Measurements from ENCODE around the gene HEPACAM. TPM values are rescaled to one million over a fixed set of nuclear protein-coding genes. Genes with fewer than 3 reads are reported as not detected.

The HEPACAM gene
- polyA plus RNA-seq, 2 of the 4 experiments (the other 2 are of a cell fraction) = not detected

DNA sequence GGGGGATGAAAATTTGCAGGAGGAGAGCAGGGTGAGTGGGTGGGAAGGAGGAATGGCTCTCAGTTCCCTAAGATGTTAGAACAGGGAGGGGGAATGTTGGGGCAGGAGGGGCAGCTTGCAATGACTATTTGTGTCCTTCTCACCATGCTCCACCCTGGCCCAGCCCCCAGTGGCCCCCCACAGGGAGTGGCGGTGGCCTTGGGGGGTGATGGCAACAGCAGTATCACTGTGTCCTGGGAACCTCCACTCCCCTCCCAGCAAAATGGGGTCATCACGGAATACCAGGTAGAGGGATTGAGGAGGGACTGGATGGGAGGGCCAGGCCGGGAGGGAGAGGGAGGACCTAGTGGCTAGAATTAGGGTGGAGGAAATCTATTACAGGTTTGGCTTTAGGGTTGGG, 60.4 kb downstream of the HEPACAM start:
- H3K27ac ChIP-seq = peak overlapping the region; percentile 92 to 94
- ATAC-seq (no peak; a peak in 1 of 6 replicates), DNase-seq (ENCODE audit: low read depth in 1 of 2, low spot score in 1 of 2) (no peak)

DNA sequence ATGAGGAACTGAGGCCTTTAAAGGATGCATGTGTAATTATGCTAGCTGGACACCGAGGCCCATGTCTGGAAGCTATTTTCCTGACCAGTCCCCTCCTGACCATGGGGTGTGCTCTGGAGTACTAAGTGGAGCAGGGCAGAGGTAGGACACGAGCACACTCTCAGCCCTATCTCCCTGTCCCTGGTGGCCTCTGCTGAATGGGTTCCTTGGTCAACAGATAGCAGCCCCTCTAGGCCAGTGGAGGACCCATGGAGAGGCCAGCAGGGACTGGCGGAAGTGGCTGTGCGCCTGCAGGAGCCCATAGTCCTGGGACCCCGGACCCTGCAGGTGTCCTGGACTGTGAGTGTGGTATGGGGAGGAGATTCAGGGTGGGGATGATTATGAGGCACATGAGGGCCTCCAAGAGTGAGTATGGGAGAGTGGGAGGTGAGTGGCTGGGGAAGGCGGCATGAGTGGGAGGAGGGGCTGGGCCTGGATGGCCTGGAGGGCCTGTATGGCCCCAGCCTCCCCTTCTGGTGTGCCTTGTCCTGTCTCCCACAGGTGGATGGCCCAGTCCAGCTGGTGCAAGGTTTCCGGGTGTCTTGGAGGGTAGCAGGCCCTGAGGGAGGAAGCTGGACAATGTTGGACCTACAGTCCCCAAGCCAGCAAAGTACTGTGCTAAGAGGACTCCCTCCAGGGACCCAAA, 61.1 kb downstream of the HEPACAM start:
- DNase-seq (ENCODE audit: low read depth in 1 of 2, low spot score in 1 of 2) (no peak), FAIRE-seq (no peak), ATAC-seq (no peak)
- ChIA-PET POLR2A (no interaction called here), CTCF (interaction anchor here (5.5 kb wide), 1 partner anchor 8 kb away, joined by 38 read pairs; the partner anchor contains the start of gene ROBO3)
- Histone ChIP-seq H3K4me3 (no peak overlapping the region), H3K4me1 (peaks cover 6% of the 10 kb centered on the region; the same call in 1 of the 3 replicates), H3K27ac (no peak overlapping the region), H3K4me2 (no peak overlapping the region), H3K9me3 (no peaks in the 10 kb centered on the region)
- no peak for TF ChIP-seq TFCP2L1 (CRISPR knock-in tag; IDR thresholded peaks at IDR 0.05)
- no peak for TF ChIP-seq JUNB (IDR thresholded peaks at IDR 0.05)
- TF ChIP-seq, protein P1, sequence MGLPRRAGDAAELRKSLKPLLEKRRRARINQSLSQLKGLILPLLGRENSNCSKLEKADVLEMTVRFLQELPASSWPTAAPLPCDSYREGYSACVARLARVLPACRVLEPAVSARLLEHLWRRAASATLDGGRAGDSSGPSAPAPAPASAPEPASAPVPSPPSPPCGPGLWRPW (IDR thresholded peaks at IDR 0.05) = no peak
- TF ChIP-seq, protein P2, sequence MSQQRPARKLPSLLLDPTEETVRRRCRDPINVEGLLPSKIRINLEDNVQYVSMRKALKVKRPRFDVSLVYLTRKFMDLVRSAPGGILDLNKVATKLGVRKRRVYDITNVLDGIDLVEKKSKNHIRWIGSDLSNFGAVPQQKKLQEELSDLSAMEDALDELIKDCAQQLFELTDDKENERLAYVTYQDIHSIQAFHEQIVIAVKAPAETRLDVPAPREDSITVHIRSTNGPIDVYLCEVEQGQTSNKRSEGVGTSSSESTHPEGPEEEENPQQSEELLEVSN (IDR thresholded peaks at IDR 0.05; ENCODE audit: borderline replicate concordance, low read depth) = no peak
- WGBS (ENCODE audit: missing lambda C conversion rate) = 100% methylated on average over 1 of the region's 7 CpGs

More for the DNA sequence above, 60.4 kb downstream of the HEPACAM start:
- FAIRE-seq = no peak
- 92% methylated on average over 2 of the region's 3 CpGs for WGBS (ENCODE audit: missing lambda C conversion rate)
- POLR2A ChIA-PET = interaction anchor here (1.2 to 1.8 kb wide), 7 partner anchors 12 to 249 kb away, joined by 3 to 35 read pairs (median 5); partner anchors contain the start of genes CCDC15, MSANTD2 and ROBO4
- H3K4me2 ChIP-seq = peak overlapping the region; percentile 97
- TF ChIP-seq, protein P3, sequence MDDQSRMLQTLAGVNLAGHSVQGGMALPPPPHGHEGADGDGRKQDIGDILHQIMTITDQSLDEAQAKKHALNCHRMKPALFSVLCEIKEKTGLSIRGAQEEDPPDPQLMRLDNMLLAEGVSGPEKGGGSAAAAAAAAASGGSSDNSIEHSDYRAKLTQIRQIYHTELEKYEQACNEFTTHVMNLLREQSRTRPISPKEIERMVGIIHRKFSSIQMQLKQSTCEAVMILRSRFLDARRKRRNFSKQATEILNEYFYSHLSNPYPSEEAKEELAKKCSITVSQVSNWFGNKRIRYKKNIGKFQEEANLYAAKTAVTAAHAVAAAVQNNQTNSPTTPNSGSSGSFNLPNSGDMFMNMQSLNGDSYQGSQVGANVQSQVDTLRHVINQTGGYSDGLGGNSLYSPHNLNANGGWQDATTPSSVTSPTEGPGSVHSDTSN (IDR thresholded peaks at IDR 0.05) = no peak
- TF ChIP-seq RARB (CRISPR knock-in tag; IDR thresholded peaks at IDR 0.05) (no peak), CHD2 (IDR thresholded peaks at IDR 0.05; ENCODE audit: low read length, partially characterized antibody) (no peak), ESRRA (IDR thresholded peaks at IDR 0.05; ENCODE audit: borderline replicate concordance, low read length) (no peak), RAD21 (conservative IDR thresholded peaks at IDR 0.05 in 1 of 2, IDR thresholded peaks at IDR 0.05 in 1 of 2) (no peak)
- no peaks in the 10 kb centered on the region for H3K9me3 ChIP-seq
- CTCF ChIA-PET = interaction anchor here (1.2 to 5.5 kb wide), 21 partner anchors 9 to 138 kb away, joined by 3 to 38 read pairs (median 4); partner anchors contain the start of genes CCDC15 and ROBO3
- H3K4me1 ChIP-seq = peaks cover 6% of the 10 kb centered on the region; the same call in 1 of the 3 replicates
- peak overlapping the region; percentile 61 for H3K4me3 ChIP-seq

DNA sequence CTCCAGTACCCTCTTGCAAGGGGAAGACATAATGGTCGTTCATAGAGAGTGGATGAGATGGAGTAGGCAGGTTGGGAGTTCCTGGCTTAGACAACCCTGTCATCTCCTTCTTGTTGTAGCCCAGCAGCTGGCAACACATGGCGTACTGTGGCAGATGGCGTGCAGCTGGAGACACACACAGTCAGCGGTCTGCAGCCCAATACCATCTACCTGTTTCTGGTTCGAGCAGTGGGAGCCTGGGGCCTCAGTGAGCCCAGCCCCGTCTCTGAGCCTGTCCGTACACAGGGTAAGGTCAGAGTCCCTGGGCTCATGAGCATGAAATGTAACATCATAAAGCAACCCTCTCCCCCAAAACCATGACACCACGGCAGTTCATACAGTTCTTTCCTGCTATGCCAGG, 61.9 kb downstream of the HEPACAM start:
- H3K27ac ChIP-seq = no peak overlapping the region
- H3K4me3 ChIP-seq = no peak overlapping the region
- no peak for FAIRE-seq
- no peak for TF ChIP-seq MAZ (IDR thresholded peaks at IDR 0.05; ENCODE audit: borderline replicate concordance, low read depth, low read length)
- no peak for TF ChIP-seq NPAS2 (CRISPR knock-in tag; IDR thresholded peaks at IDR 0.05; ENCODE audit: borderline replicate concordance)
- TF ChIP-seq SMC3 (IDR thresholded peaks at IDR 0.05) = no peak
- TF ChIP-seq JUNB (IDR thresholded peaks at IDR 0.05) = no peak
- no peak for TF ChIP-seq EHMT2 (IDR thresholded peaks at IDR 0.05; ENCODE audit: low read depth)
- TF ChIP-seq CBX2 (IDR thresholded peaks at IDR 0.05; ENCODE audit: borderline replicate concordance, low read depth) = no peak
- no peak for TF ChIP-seq NFE2L2 (conservative IDR thresholded peaks at IDR 0.05; ENCODE audit: low read length)
- TF ChIP-seq, protein P4, sequence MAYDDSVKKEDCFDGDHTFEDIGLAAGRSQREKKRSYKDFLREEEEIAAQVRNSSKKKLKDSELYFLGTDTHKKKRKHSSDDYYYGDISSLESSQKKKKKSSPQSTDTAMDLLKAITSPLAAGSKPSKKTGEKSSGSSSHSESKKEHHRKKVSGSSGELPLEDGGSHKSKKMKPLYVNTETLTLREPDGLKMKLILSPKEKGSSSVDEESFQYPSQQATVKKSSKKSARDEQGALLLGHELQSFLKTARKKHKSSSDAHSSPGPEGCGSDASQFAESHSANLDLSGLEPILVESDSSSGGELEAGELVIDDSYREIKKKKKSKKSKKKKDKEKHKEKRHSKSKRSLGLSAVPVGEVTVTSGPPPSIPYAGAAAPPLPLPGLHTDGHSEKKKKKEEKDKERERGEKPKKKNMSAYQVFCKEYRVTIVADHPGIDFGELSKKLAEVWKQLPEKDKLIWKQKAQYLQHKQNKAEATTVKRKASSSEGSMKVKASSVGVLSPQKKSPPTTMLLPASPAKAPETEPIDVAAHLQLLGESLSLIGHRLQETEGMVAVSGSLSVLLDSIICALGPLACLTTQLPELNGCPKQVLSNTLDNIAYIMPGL (CRISPR knock-in tag; IDR thresholded peaks at IDR 0.05; ENCODE audit: borderline replicate concordance) = no peak
- TF ChIP-seq FOSL2 (IDR thresholded peaks at IDR 0.05) = no peak
- no peak for TF ChIP-seq FOSL2 (CRISPR knock-in tag; IDR thresholded peaks at IDR 0.05)
- TF ChIP-seq MAFK (IDR thresholded peaks at IDR 0.05; ENCODE audit: partially characterized antibody) = no peak
- no peak for TF ChIP-seq RNF2 (IDR thresholded peaks at IDR 0.05; ENCODE audit: borderline replicate concordance, low read depth)
- no peak for TF ChIP-seq HOXB5 (CRISPR knock-in tag; IDR thresholded peaks at IDR 0.05)
- 46% methylated on average over 8 of the region's 8 CpGs for WGBS (ENCODE audit: missing lambda C conversion rate)
- DNase-seq (ENCODE audit: low read depth in 1 of 2, low spot score in 1 of 2) = no peak
- H3K4me2 ChIP-seq = no peak overlapping the region
- CTCF ChIA-PET = interaction anchor here (5.5 kb wide), 1 partner anchor 8 kb away, joined by 38 read pairs; the partner anchor contains the start of gene ROBO3
- POLR2A ChIA-PET = no interaction called here
- H3K4me1 ChIP-seq = peaks cover 6% of the 10 kb centered on the region; the same call in 1 of the 3 replicates
- no peak for ATAC-seq
- H3K9me3 ChIP-seq = no peaks in the 10 kb centered on the region

All from A549 (cell line).